ENCODE measurements around the gene ADAMTS12. TPM values are rescaled to one million over a fixed set of nuclear protein-coding genes. Genes with fewer than 3 reads are reported as not detected.

The ADAMTS12 gene
- total and polyA plus RNA-seq, 9 of the 15 experiments (the other 6 are each of a cell fraction or from before 2014, with no cell fraction given) = 0.11 TPM; not detected in 8

GRCh38 chr5:33659526-33660169, 232.1 kb downstream of the ADAMTS12 start:
- no peak overlapping the region for H2AFZ ChIP-seq (ENCODE audit: low read depth, low read length)
- H3K4me1 ChIP-seq (replicated peaks in 1 of 2; ENCODE audit: control insufficient read depth in 2 of 2, insufficient read depth in 2 of 2, low read length in 2 of 2) = no peaks in the 10 kb centered on the region
- H4K20me1 ChIP-seq (replicated peaks; ENCODE audit: control insufficient read depth, insufficient read depth, low read length) = no peaks in the 10 kb centered on the region
- no peak overlapping the region for H3K27ac ChIP-seq (ENCODE audit: extremely low read depth, low read depth, low read length)
- in situ Hi-C loops (cut with MboI) (no loop called here), intact Hi-C loops (cut with micrococcal nuclease) (no loop called here)
- no TSS peak for BruUV-seq (replicated peaks)
- ChIA-PET POLR2A (interaction anchor here (0.5 to 1.3 kb wide), 3 partner anchors 10 to 218 kb away, joined by 3 to 4 read pairs (median 3); no protein-coding TSS in a partner anchor), CTCF (ENCODE audit: low intra/inter-chr PET ratio) (no interaction called here)
- no peaks in the 10 kb centered on the region for H3K9me3 ChIP-seq (replicated peaks; ENCODE audit: control insufficient read depth, insufficient read depth, low read depth, low read length)
- H3K27me3 ChIP-seq (ENCODE audit: control insufficient read depth in 2 of 2, insufficient read depth in 2 of 2, low read length in 2 of 2) = no peaks in the 10 kb centered on the region
- 0% methylated on average over 2 of the region's 2 CpGs for WGBS (ENCODE audit: insufficient coverage, low coverage, missing lambda C conversion rate)
- no peaks in the 10 kb centered on the region for H3K9me1 ChIP-seq (ENCODE audit: control insufficient read depth, insufficient read depth, low read length)
- no peak overlapping the region for H3K4me2 ChIP-seq (ENCODE audit: insufficient read depth, low read length)
- no peak overlapping the region for H3K4me3 ChIP-seq
- H3K79me2 ChIP-seq (ENCODE audit: control insufficient read depth, insufficient read depth, low read length) = no peaks in the 10 kb centered on the region
- H3K36me3 ChIP-seq (ENCODE audit: control insufficient read depth, insufficient read depth, low read length) = no peaks in the 10 kb centered on the region
- H3K9ac ChIP-seq (ENCODE audit: insufficient read depth in 1 of 2, low read depth in 2 of 2, low read length in 2 of 2) = no peak overlapping the region
- no peak for ATAC-seq
- no peak for DNase-seq (ENCODE audit: extremely low read depth in 1 of 4, low spot score in 3 of 4)
- FAIRE-seq = no peak
- no peak for TF ChIP-seq NCOR1 (IDR thresholded peaks at IDR 0.05)
- no peak for TF ChIP-seq ZNF398 (CRISPR knock-in tag; IDR thresholded peaks at IDR 0.05)
- TF ChIP-seq ZNF780A (CRISPR knock-in tag; IDR thresholded peaks at IDR 0.05) = no peak
- TF ChIP-seq RBBP5 (IDR thresholded peaks at IDR 0.05; ENCODE audit: borderline replicate concordance, insufficient read depth, low read length, poor library complexity, severe bottlenecking) = no peak
- no peak for TF ChIP-seq ERF (CRISPR knock-in tag; IDR thresholded peaks at IDR 0.05)
- TF ChIP-seq ATF7 (IDR thresholded peaks at IDR 0.05) = no peak
- no peak for TF ChIP-seq ARID1B (IDR thresholded peaks at IDR 0.05)
- TF ChIP-seq PHF20 (IDR thresholded peaks at IDR 0.05; ENCODE audit: partially characterized antibody) = no peak
- TF ChIP-seq BDP1 (IDR thresholded peaks at IDR 0.05; ENCODE audit: insufficient read depth, insufficient read length) = no peak
- TF ChIP-seq ZBTB5 (IDR thresholded peaks at IDR 0.05) = no peak
- no peak for TF ChIP-seq ZNF165 (CRISPR knock-in tag; IDR thresholded peaks at IDR 0.05; ENCODE audit: borderline replicate concordance)
- no peak for TF ChIP-seq ELF2 (CRISPR knock-in tag; IDR thresholded peaks at IDR 0.05)
- no peak for TF ChIP-seq TFAP4 (CRISPR knock-in tag; IDR thresholded peaks at IDR 0.05; ENCODE audit: borderline replicate concordance)
- no peak for TF ChIP-seq FOXJ3 (CRISPR knock-in tag; IDR thresholded peaks at IDR 0.05)
- no peak for TF ChIP-seq IFI16 (CRISPR knock-in tag; IDR thresholded peaks at IDR 0.05)
